ENCODE data around the gene CCR2. TPM values are rescaled to one million over a fixed set of nuclear protein-coding genes. Genes with fewer than 3 reads are reported as not detected.

Gene CCR2
- total and polyA plus RNA-seq, 12 donors = 0.30 to 5.6 (median 0.80) TPM

GRCh38 chr3:46395766-46396530, 42.0 kb downstream of the CCR2 start:
- WGBS, 4 donors = 38 to 50% (median 44%) methylated on average over 6 of the region's 6 CpGs
- TF ChIP-seq, protein P1, sequence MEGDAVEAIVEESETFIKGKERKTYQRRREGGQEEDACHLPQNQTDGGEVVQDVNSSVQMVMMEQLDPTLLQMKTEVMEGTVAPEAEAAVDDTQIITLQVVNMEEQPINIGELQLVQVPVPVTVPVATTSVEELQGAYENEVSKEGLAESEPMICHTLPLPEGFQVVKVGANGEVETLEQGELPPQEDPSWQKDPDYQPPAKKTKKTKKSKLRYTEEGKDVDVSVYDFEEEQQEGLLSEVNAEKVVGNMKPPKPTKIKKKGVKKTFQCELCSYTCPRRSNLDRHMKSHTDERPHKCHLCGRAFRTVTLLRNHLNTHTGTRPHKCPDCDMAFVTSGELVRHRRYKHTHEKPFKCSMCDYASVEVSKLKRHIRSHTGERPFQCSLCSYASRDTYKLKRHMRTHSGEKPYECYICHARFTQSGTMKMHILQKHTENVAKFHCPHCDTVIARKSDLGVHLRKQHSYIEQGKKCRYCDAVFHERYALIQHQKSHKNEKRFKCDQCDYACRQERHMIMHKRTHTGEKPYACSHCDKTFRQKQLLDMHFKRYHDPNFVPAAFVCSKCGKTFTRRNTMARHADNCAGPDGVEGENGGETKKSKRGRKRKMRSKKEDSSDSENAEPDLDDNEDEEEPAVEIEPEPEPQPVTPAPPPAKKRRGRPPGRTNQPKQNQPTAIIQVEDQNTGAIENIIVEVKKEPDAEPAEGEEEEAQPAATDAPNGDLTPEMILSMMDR (IDR thresholded peaks at IDR 0.05) = no peak
- no peak for TF ChIP-seq POLR2A (IDR thresholded peaks at IDR 0.05)
- Histone ChIP-seq H3K27ac (no peak overlapping the region), H3K36me3 (replicated peaks in 1 of 2) (no peaks in the 10 kb centered on the region), H3K27me3 (peaks cover 4% of the 10 kb centered on the region), H3K9me3 (replicated peaks in 1 of 3) (no peaks in the 10 kb centered on the region), H3K4me3 (no peak overlapping the region), H3K4me1 (replicated peaks in 1 of 2) (no peaks in the 10 kb centered on the region)
- intact Hi-C loops (cut with DNase I) = no loop called here
- no peak for DNase-seq

GRCh38 chr3:46397111-46397510, 43.2 kb downstream of the CCR2 start:
- WGBS, 4 donors = 56 to 63% (median 60%) methylated on average over 5 to 7 of the region's 7 CpGs
- intact Hi-C loops (cut with DNase I) = no loop called here

GRCh38 chr3:46398186-46398955, 44.5 kb downstream of the CCR2 start:
- Histone ChIP-seq H3K36me3 (replicated peaks in 1 of 2) (no peaks in the 10 kb centered on the region), H3K9me3 (replicated peaks in 1 of 3) (no peaks in the 10 kb centered on the region), H3K27ac (no peak overlapping the region), H3K27me3 (peaks cover 4% of the 10 kb centered on the region), H3K4me3 (no peak overlapping the region), H3K4me1 (replicated peaks in 1 of 2) (no peaks in the 10 kb centered on the region)
- TF ChIP-seq POLR2A (IDR thresholded peaks at IDR 0.05) = no peak
- TF ChIP-seq, protein P1 (IDR thresholded peaks at IDR 0.05) = no peak
- 84 to 92% (median 89%) methylated on average over 6 of the region's 6 CpGs for WGBS, 4 donors
- intact Hi-C loops (cut with DNase I) = no loop called here
- no peak for DNase-seq

More at GRCh38 chr3:46397111-46397510, 43.2 kb downstream of the CCR2 start:
- H3K36me3 ChIP-seq (replicated peaks in 1 of 2) = no peaks in the 10 kb centered on the region
- H3K27me3 ChIP-seq = peaks cover 4% of the 10 kb centered on the region
- H3K27ac ChIP-seq = no peak overlapping the region
- DNase-seq = no peak
- TF ChIP-seq, protein P1 (IDR thresholded peaks at IDR 0.05) = no peak
- no peak for TF ChIP-seq POLR2A (IDR thresholded peaks at IDR 0.05)
- no peak overlapping the region for H3K4me3 ChIP-seq
- no peaks in the 10 kb centered on the region for H3K4me1 ChIP-seq (replicated peaks in 1 of 2)
- no peaks in the 10 kb centered on the region for H3K9me3 ChIP-seq (replicated peaks in 1 of 3)

- Histone ChIP-seq H3K36me3 (replicated peaks in 1 of 2) (no peaks in the 10 kb centered on the region), H3K4me3 (no peak overlapping the region), H3K4me1 (replicated peaks in 1 of 2) (no peaks in the 10 kb centered on the region), H3K27ac (no peak overlapping the region), H3K9me3 (replicated peaks in 1 of 3) (no peaks in the 10 kb centered on the region), H3K27me3 (peaks cover 3% of the 10 kb centered on the region)
- no peak for DNase-seq
- no peak for TF ChIP-seq POLR2A (IDR thresholded peaks at IDR 0.05)
- TF ChIP-seq, protein P1 (IDR thresholded peaks at IDR 0.05) = no peak
- intact Hi-C loops (cut with DNase I) = no loop called here
- WGBS, 4 donors = 68 to 73% (median 70%) methylated on average over 2 of the region's 2 CpGs
These were observed 45.2 kb downstream of the CCR2 start for GRCh38 chr3:46399098-46399497.
